Measurements from ENCODE around the gene BCAP29. TPM values are rescaled to one million over a fixed set of nuclear protein-coding genes. Genes with fewer than 3 reads are reported as not detected.

The BCAP29 gene
- total and polyA plus RNA-seq, 9 of the 15 experiments (the other 6 are each of a cell fraction or from before 2014, with no cell fraction given): 63.4 to 137 (median 79.7) TPM

DNA sequence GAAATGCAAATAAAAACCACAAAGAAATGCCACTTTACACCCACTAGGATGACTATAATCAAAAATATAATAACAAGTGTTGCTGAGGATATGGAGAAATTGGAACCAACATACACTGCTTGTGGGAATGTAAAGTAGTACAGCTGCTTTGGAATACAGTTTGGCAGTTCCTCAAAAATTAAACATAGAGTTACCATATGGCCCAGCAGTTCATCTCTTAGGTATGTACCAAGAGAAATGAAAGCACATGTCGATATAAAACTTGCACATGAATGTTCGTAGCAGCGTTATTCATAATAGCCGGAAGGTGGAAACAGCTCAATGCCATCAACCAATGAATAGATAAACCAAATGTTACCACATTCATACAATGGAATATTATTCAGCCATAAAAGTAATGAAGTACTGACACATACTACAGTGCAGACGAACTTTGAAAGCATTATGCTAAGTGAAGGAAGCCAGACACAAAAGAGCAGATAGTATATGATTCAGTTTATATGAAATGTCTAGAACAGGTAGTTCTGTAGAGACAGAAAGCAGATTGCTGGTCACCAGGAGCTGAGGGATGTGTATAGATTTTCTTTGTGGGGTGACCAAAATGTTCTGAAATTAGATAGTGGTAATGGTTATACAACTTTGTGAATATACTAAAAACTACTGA is 12.4 kb downstream of the BCAP29 start:
- no TSS peak for BruUV-seq (replicated peaks)
- 83% methylated on average over 5 of the region's 5 CpGs for WGBS (ENCODE audit: insufficient coverage, low coverage, missing lambda C conversion rate)
- H2AFZ ChIP-seq (ENCODE audit: low read depth, low read length): no peak overlapping the region
- DNase-seq (ENCODE audit: extremely low read depth in 1 of 4, low spot score in 3 of 4) (no peak), FAIRE-seq (no peak), ATAC-seq (no peak; the same call in 2 of the 3 replicates)
- ChIA-PET CTCF (ENCODE audit: low intra/inter-chr PET ratio) (no interaction called here), POLR2A (interaction anchor here (2.2 kb wide), 1 partner anchor 10 kb away, joined by 12 read pairs; no protein-coding TSS in a partner anchor)
- no peak overlapping the region for H3K4me2 ChIP-seq (ENCODE audit: insufficient read depth, low read length)
- no peak overlapping the region for H3K9ac ChIP-seq (ENCODE audit: insufficient read depth in 1 of 2, low read depth in 2 of 2, low read length in 2 of 2)
- H3K9me3 ChIP-seq (replicated peaks; ENCODE audit: control insufficient read depth, insufficient read depth, low read depth, low read length): no peaks in the 10 kb centered on the region
- H3K36me3 ChIP-seq (ENCODE audit: control insufficient read depth, insufficient read depth, low read length): peaks cover 67% of the 10 kb centered on the region
- H3K27ac ChIP-seq (ENCODE audit: extremely low read depth, low read depth, low read length): no peak overlapping the region
- peaks cover 7% of the 10 kb centered on the region; the same call in 1 of the 3 replicates for H3K79me2 ChIP-seq (ENCODE audit: control insufficient read depth, insufficient read depth, low read length)
- no peaks in the 10 kb centered on the region for H4K20me1 ChIP-seq (replicated peaks; ENCODE audit: control insufficient read depth, insufficient read depth, low read length)
- in situ Hi-C loops (cut with MboI): no loop called here
- intact Hi-C loops (cut with micrococcal nuclease): no loop called here
- H3K27me3 ChIP-seq (ENCODE audit: control insufficient read depth in 2 of 2, insufficient read depth in 2 of 2, low read length in 2 of 2): no peaks in the 10 kb centered on the region
- peaks cover 2% of the 10 kb centered on the region for H3K9me1 ChIP-seq (ENCODE audit: control insufficient read depth, insufficient read depth, low read length)
- H3K4me3 ChIP-seq: no peak overlapping the region
- TF ChIP-seq ZNF696 (CRISPR knock-in tag; conservative IDR thresholded peaks at IDR 0.05) (no peak), TRIM24 (IDR thresholded peaks at IDR 0.05) (no peak), ILF3 (IDR thresholded peaks at IDR 0.05; ENCODE audit: borderline replicate concordance) (no peak), ZNF282 (CRISPR knock-in tag; IDR thresholded peaks at IDR 0.05) (no peak), NFIC (IDR thresholded peaks at IDR 0.05) (no peak)
- TF ChIP-seq, protein P1, sequence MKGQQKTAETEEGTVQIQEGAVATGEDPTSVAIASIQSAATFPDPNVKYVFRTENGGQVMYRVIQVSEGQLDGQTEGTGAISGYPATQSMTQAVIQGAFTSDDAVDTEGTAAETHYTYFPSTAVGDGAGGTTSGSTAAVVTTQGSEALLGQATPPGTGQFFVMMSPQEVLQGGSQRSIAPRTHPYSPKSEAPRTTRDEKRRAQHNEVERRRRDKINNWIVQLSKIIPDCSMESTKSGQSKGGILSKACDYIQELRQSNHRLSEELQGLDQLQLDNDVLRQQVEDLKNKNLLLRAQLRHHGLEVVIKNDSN (CRISPR knock-in tag; IDR thresholded peaks at IDR 0.05): no peak
- TF ChIP-seq, protein P2, sequence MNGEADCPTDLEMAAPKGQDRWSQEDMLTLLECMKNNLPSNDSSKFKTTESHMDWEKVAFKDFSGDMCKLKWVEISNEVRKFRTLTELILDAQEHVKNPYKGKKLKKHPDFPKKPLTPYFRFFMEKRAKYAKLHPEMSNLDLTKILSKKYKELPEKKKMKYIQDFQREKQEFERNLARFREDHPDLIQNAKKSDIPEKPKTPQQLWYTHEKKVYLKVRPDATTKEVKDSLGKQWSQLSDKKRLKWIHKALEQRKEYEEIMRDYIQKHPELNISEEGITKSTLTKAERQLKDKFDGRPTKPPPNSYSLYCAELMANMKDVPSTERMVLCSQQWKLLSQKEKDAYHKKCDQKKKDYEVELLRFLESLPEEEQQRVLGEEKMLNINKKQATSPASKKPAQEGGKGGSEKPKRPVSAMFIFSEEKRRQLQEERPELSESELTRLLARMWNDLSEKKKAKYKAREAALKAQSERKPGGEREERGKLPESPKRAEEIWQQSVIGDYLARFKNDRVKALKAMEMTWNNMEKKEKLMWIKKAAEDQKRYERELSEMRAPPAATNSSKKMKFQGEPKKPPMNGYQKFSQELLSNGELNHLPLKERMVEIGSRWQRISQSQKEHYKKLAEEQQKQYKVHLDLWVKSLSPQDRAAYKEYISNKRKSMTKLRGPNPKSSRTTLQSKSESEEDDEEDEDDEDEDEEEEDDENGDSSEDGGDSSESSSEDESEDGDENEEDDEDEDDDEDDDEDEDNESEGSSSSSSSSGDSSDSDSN (IDR thresholded peaks at IDR 0.05; ENCODE audit: borderline replicate concordance in 1 of 2, low read depth in 2 of 2, low read length in 2 of 2): no peak
- H3K4me1 ChIP-seq (replicated peaks in 1 of 2; ENCODE audit: control insufficient read depth in 2 of 2, insufficient read depth in 2 of 2, low read length in 2 of 2): no peaks in the 10 kb centered on the region
